ACC112 (cell line): Measurements from ENCODE around the gene PITRM1.
"Not testable (repeated sequence)": the region's sequence is repeated elsewhere in the genome, so short reads cannot be mapped to it uniquely, and the experiment has no call there.

ENCODE experiments used
- H2AFZ ChIP-seq: fragments of 200-600 bp; sonication (generic); one replicate; pipeline ENCODE4 v1.6.0; 2017; ENCODE audit warnings: antibody characterized with exemption, low read length; ENCODE audit not compliant: unreplicated experiment
- H3K27ac ChIP-seq: fragments of 200-600 bp; sonication (generic); 2 replicates; pipeline ENCODE4 v1.5.1; 2014; ENCODE audit warnings: low read depth, mild to moderate bottlenecking, antibody characterized with exemption, low read length, moderate library complexity
- H3K27me3 ChIP-seq: fragments of 200-600 bp; sonication (generic); 2 replicates; pipeline ENCODE4 v1.6.1; 2014; ENCODE audit warnings: mild to moderate bottlenecking, antibody characterized with exemption, low read length, moderate library complexity, mixed read lengths; ENCODE audit not compliant: insufficient read depth
- H3K36me3 ChIP-seq: fragments of 200-600 bp; sonication (generic); 2 replicates; pipeline ENCODE4 v1.6.1; 2016; ENCODE audit warnings: mild to moderate bottlenecking, antibody characterized with exemption, low read length, moderate library complexity, mixed read lengths; ENCODE audit not compliant: insufficient read depth
- H3K4me1 ChIP-seq: fragments of 200-600 bp; sonication (generic); one replicate; pipeline ENCODE4 v1.6.1; 2016; ENCODE audit warnings: low read length, mixed read lengths; ENCODE audit not compliant: insufficient read depth, unreplicated experiment, control insufficient read depth
- H3K4me3 ChIP-seq: fragments of 200-600 bp; sonication (generic); 2 replicates; pipeline ENCODE4 v1.5.1; 2014; ENCODE audit warnings: mild to moderate bottlenecking, low read depth, low read length
- H3K79me2 ChIP-seq: fragments of 200-600 bp; sonication (generic); one replicate; pipeline ENCODE4 v1.6.0; 2016; ENCODE audit warnings: low read length; ENCODE audit not compliant: control insufficient read depth, unreplicated experiment, insufficient read depth

The PITRM1 gene

GRCh38 chr10:3185386-3185785 lies 12.8 kb upstream of the PITRM1 start:
- Histone ChIP-seq H3K4me1 (no peaks in the 10 kb centered on the region), H2AFZ (no peak overlapping the region), H3K79me2 (no peaks in the 10 kb centered on the region), H3K36me3 (no peaks in the 10 kb centered on the region), H3K27me3 (peaks cover 19% of the 10 kb centered on the region), H3K4me3 (no peak overlapping the region), H3K27ac (no peak overlapping the region)

- Histone ChIP-seq H3K27me3 (peaks cover 38% of the 10 kb centered on the region), H3K4me3 (no peak overlapping the region), H3K36me3 (no peaks in the 10 kb centered on the region), H3K4me1 (no peaks in the 10 kb centered on the region), H3K27ac (no peak overlapping the region), H3K79me2 (no peaks in the 10 kb centered on the region), H2AFZ (no peak overlapping the region)
Measured at GRCh38 chr10:3180355-3181025, 7.9 kb upstream of the PITRM1 start.

GRCh38 chr10:3179174-3179573 lies 6.6 kb upstream of the PITRM1 start:
- H3K27me3 ChIP-seq: peaks cover 38% of the 10 kb centered on the region

GRCh38 chr10:3178042-3178441 lies 5.5 kb upstream of the PITRM1 start:
- Histone ChIP-seq H3K4me1 (no peaks in the 10 kb centered on the region), H3K36me3 (no peaks in the 10 kb centered on the region), H3K27ac (no peak overlapping the region), H3K79me2 (no peaks in the 10 kb centered on the region), H3K4me3 (no peak overlapping the region), H3K27me3 (peaks cover 27% of the 10 kb centered on the region), H2AFZ (no peak overlapping the region)

More at GRCh38 chr10:3179174-3179573, 6.6 kb upstream of the PITRM1 start:
- Histone ChIP-seq H3K27ac (no peak overlapping the region), H3K4me1 (no peaks in the 10 kb centered on the region), H3K79me2 (no peaks in the 10 kb centered on the region), H3K4me3 (no peak overlapping the region), H3K36me3 (no peaks in the 10 kb centered on the region), H2AFZ (no peak overlapping the region)

GRCh38 chr10:3173171-3173878 lies 743 bp upstream of the PITRM1 start:
- Histone ChIP-seq H3K27ac (no peak overlapping the region), H3K27me3 (peaks cover 15% of the 10 kb centered on the region), H3K79me2 (peaks cover 29% of the 10 kb centered on the region), H3K36me3 (peaks cover 11% of the 10 kb centered on the region), H3K4me3 (peak overlapping the region; percentile 69), H3K4me1 (peaks cover 9% of the 10 kb centered on the region), H2AFZ (peak overlapping the region; percentile 30)

- H3K79me2 ChIP-seq: peaks cover 37% of the 10 kb centered on the region
- H2AFZ ChIP-seq: peak overlapping the region; percentile 49
- peak overlapping the region; percentile 92 for H3K27ac ChIP-seq
- H3K36me3 ChIP-seq: peaks cover 16% of the 10 kb centered on the region
- peak overlapping the region; percentile 96 for H3K4me3 ChIP-seq
- peaks cover 5% of the 10 kb centered on the region; the same call in 1 of the 2 replicates for H3K27me3 ChIP-seq
- peaks cover 9% of the 10 kb centered on the region for H3K4me1 ChIP-seq
Measured at GRCh38 chr10:3172081-3172445, 519 bp downstream of the PITRM1 start.

- Histone ChIP-seq H3K79me2 (peaks cover 40% of the 10 kb centered on the region), H3K4me3 (peak overlapping the region; percentile 96), H3K27ac (peak overlapping the region; percentile 92), H3K36me3 (peaks cover 21% of the 10 kb centered on the region)
- H3K4me1 ChIP-seq, H2AFZ ChIP-seq, H3K27me3 ChIP-seq: not testable (repeated sequence)
Measured at GRCh38 chr10:3171488-3171887, 1.1 kb downstream of the PITRM1 start.

- Histone ChIP-seq H3K79me2 (peaks cover 40% of the 10 kb centered on the region), H3K4me1 (peaks cover 9% of the 10 kb centered on the region), H3K36me3 (peaks cover 37% of the 10 kb centered on the region), H2AFZ (no peak overlapping the region), H3K4me3 (no peak overlapping the region), H3K27me3 (no peaks in the 10 kb centered on the region), H3K27ac (no peak overlapping the region)
Measured at GRCh38 chr10:3169673-3170072, 2.9 kb downstream of the PITRM1 start.

- Histone ChIP-seq H3K27ac (no peak overlapping the region), H3K27me3 (no peaks in the 10 kb centered on the region), H3K79me2 (peaks cover 40% of the 10 kb centered on the region), H3K36me3 (peaks cover 38% of the 10 kb centered on the region), H3K4me3 (no peak overlapping the region), H2AFZ (no peak overlapping the region), H3K4me1 (peaks cover 9% of the 10 kb centered on the region)
Measured at GRCh38 chr10:3169271-3169670, 3.3 kb downstream of the PITRM1 start.

GRCh38 chr10:3167611-3168330 lies 4.8 kb downstream of the PITRM1 start:
- H2AFZ ChIP-seq: no peak overlapping the region
- H3K79me2 ChIP-seq: peaks cover 40% of the 10 kb centered on the region
- H3K36me3 ChIP-seq: peaks cover 42% of the 10 kb centered on the region
- H3K27ac ChIP-seq: no peak overlapping the region
- no peaks in the 10 kb centered on the region for H3K27me3 ChIP-seq
- H3K4me3 ChIP-seq: no peak overlapping the region
- H3K4me1 ChIP-seq: peaks cover 9% of the 10 kb centered on the region
